GM18873 (cell line): ENCODE measurements around the gene EFCAB8.

Experiments used
- ATAC-seq: cut with Tn5 transposase; IDR thresholded peaks from one replicate; pipeline ENCODE4 v1.9.1; 2021; ENCODE audit warnings: mild to moderate bottlenecking, moderate library complexity, moderate number of reproducible peaks; ENCODE audit not compliant: unreplicated experiment, low FRiP score

EFCAB8 gene

GRCh38 chr20:32908334-32909292 is 49.9 kb downstream of the EFCAB8 start:
- no peak for ATAC-seq

GRCh38 chr20:32909451-32909850 is 50.7 kb downstream of the EFCAB8 start:
- no peak for ATAC-seq

- ATAC-seq = no peak
Measured at GRCh38 chr20:32909896-32910571, 51.3 kb downstream of the EFCAB8 start.

- no peak for ATAC-seq
Measured at GRCh38 chr20:32911355-32911754, 52.6 kb downstream of the EFCAB8 start.

- no peak for ATAC-seq
Measured at GRCh38 chr20:32912688-32913087, 54.0 kb downstream of the EFCAB8 start.

- no peak for ATAC-seq
Measured at GRCh38 chr20:32914031-32914430, 55.3 kb downstream of the EFCAB8 start.

- no peak for ATAC-seq
Measured at GRCh38 chr20:32917191-32917950, 58.6 kb downstream of the EFCAB8 start.

GRCh38 chr20:32918296-32918695 is 59.6 kb downstream of the EFCAB8 start:
- ATAC-seq = no peak

- ATAC-seq = no peak
Measured at GRCh38 chr20:32918751-32919150, 60.0 kb downstream of the EFCAB8 start.

- ATAC-seq = no peak
Measured at GRCh38 chr20:32920066-32920465, 61.3 kb downstream of the EFCAB8 start.

GRCh38 chr20:32920530-32921298 is 62.0 kb downstream of the EFCAB8 start:
- no peak for ATAC-seq

GRCh38 chr20:32922466-32922865 is 63.7 kb downstream of the EFCAB8 start:
- ATAC-seq = no peak

- no peak for ATAC-seq
Measured at GRCh38 chr20:32924781-32925180, 66.1 kb downstream of the EFCAB8 start.

GRCh38 chr20:32925481-32926196 is 66.9 kb downstream of the EFCAB8 start:
- no peak for ATAC-seq

GRCh38 chr20:32929162-32929561 is 70.4 kb downstream of the EFCAB8 start:
- ATAC-seq = no peak

GRCh38 chr20:32930181-32930580 is 71.5 kb downstream of the EFCAB8 start:
- no peak for ATAC-seq

- no peak for ATAC-seq
Measured at GRCh38 chr20:32930701-32931100, 72.0 kb downstream of the EFCAB8 start.

GRCh38 chr20:32934580-32934979 is 75.9 kb downstream of the EFCAB8 start:
- ATAC-seq = no peak

GRCh38 chr20:32941155-32941885 is 82.6 kb downstream of the EFCAB8 start:
- no peak for ATAC-seq
